Epithelial cell of esophagus (primary cell): Measurements from ENCODE around the gene BPIFB4.
"Not testable (repeated sequence)": the region's sequence is repeated elsewhere in the genome, so short reads cannot be mapped to it uniquely, and the experiment has no call there.

ENCODE experiments used
- DNase-seq: peaks from one replicate; pipeline ENCODE4 v3.0.0; 2010; ENCODE audit warnings: low read depth
- H3K4me3 ChIP-seq: 2 replicates; pipeline ENCODE4 v1.5.1; 2011; ENCODE audit warnings: mild to moderate bottlenecking, low read length, control low read depth
- CTCF ChIP-seq: IDR thresholded peaks from 2 replicates; pipeline ENCODE4 v1.5.1; 2011; ENCODE audit warnings: low read depth, mild to moderate bottlenecking, low read length, control low read depth, inconsistent platforms; ENCODE audit not compliant: insufficient read depth; ENCODE audit errors: missing control alignments

Gene BPIFB4

GRCh38 chr20:33103556-33103955 is 24.1 kb downstream of the BPIFB4 start:
- no peak for TF ChIP-seq CTCF
- DNase-seq: no peak
- H3K4me3 ChIP-seq: no peak overlapping the region

GRCh38 chr20:33104336-33104735 is 24.9 kb downstream of the BPIFB4 start:
- no peak overlapping the region for H3K4me3 ChIP-seq
- no peak for DNase-seq
- TF ChIP-seq CTCF: no peak

GRCh38 chr20:33105316-33105924 is 26.0 kb downstream of the BPIFB4 start:
- H3K4me3 ChIP-seq: no peak overlapping the region
- no peak for DNase-seq
- TF ChIP-seq CTCF: no peak

- DNase-seq, H3K4me3 ChIP-seq: not testable (repeated sequence)
Observed at GRCh38 chr20:33106058-33106620, 26.7 kb downstream of the BPIFB4 start.

GRCh38 chr20:33108661-33109060 is 29.2 kb downstream of the BPIFB4 start:
- H3K4me3 ChIP-seq: no peak overlapping the region
- DNase-seq: no peak
- no peak for TF ChIP-seq CTCF

GRCh38 chr20:33110147-33110825 is 30.8 kb downstream of the BPIFB4 start:
- no peak overlapping the region for H3K4me3 ChIP-seq
- no peak for DNase-seq
- TF ChIP-seq CTCF: no peak

GRCh38 chr20:33111306-33111705 is 31.9 kb downstream of the BPIFB4 start:
- no peak for DNase-seq
- TF ChIP-seq CTCF: no peak
- no peak overlapping the region for H3K4me3 ChIP-seq
